ENCODE data around the gene ARSB. TPM values are rescaled to one million over a fixed set of nuclear protein-coding genes. Genes with fewer than 3 reads are reported as not detected.

The ARSB gene
- total RNA-seq, 1 donor from 2014 or later = 16.7 TPM

DNA sequence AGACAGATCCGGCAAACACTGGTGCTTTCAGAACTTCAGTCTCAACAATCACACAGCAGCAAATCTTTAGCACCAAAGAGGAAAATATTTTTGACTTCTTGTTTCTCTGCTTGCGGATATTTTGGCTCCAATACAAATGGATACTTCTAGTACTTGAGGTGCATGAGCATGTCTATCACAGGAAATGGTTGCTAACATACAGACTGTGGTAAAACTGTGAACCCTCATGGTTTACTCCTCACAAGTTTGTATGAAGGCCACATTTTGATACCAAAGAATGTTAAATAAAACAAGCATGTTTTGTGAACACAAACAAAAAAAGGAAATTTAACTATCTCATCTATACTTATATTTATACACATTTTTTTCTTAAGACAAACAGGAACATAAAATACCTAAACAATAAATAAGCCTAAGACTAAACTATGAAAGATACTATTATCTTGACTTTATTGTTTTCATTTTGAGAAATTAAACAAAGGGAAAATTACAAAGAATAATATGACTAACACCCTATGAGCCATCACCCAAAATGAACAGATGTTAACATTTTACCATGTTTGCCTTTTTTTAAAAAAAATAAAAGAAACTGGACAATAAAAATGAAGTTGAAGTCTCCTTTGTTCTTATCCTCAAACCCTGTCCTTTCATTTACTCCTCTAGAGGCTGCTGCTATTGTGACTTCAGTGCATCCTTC is 201.5 kb downstream of the ARSB start:
- TF ChIP-seq, protein P1, sequence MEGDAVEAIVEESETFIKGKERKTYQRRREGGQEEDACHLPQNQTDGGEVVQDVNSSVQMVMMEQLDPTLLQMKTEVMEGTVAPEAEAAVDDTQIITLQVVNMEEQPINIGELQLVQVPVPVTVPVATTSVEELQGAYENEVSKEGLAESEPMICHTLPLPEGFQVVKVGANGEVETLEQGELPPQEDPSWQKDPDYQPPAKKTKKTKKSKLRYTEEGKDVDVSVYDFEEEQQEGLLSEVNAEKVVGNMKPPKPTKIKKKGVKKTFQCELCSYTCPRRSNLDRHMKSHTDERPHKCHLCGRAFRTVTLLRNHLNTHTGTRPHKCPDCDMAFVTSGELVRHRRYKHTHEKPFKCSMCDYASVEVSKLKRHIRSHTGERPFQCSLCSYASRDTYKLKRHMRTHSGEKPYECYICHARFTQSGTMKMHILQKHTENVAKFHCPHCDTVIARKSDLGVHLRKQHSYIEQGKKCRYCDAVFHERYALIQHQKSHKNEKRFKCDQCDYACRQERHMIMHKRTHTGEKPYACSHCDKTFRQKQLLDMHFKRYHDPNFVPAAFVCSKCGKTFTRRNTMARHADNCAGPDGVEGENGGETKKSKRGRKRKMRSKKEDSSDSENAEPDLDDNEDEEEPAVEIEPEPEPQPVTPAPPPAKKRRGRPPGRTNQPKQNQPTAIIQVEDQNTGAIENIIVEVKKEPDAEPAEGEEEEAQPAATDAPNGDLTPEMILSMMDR (conservative IDR thresholded peaks at IDR 0.05; ENCODE audit: low read depth, low read length) = no peak
- no peak for DNase-seq (ENCODE audit: low read depth)
- no peak overlapping the region for H3K4me3 ChIP-seq (ENCODE audit: low read depth, low read length)

DNA sequence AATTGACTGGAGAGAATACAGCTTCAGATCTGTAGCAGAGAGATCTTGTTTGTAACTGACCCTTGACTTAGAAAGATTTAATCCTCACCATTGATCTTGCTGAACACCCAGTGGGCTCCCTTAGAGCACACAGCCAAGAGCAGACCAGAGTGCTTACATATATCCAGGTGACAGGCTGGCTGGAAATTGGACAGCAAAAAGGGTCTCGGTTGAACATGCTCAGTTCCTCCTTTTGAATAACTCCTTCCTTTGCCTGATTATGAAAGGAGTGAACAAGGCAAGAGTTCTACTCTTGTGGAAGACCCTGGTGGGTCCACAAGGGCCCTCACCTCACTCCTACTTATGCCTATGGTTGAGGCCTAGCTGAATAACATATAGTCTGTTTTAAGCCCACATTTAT is 202.4 kb downstream of the ARSB start:
- TF ChIP-seq, protein P1 (conservative IDR thresholded peaks at IDR 0.05; ENCODE audit: low read depth, low read length) = no peak
- H3K4me3 ChIP-seq (ENCODE audit: low read depth, low read length) = no peak overlapping the region
- no peak for DNase-seq (ENCODE audit: low read depth)

DNA sequence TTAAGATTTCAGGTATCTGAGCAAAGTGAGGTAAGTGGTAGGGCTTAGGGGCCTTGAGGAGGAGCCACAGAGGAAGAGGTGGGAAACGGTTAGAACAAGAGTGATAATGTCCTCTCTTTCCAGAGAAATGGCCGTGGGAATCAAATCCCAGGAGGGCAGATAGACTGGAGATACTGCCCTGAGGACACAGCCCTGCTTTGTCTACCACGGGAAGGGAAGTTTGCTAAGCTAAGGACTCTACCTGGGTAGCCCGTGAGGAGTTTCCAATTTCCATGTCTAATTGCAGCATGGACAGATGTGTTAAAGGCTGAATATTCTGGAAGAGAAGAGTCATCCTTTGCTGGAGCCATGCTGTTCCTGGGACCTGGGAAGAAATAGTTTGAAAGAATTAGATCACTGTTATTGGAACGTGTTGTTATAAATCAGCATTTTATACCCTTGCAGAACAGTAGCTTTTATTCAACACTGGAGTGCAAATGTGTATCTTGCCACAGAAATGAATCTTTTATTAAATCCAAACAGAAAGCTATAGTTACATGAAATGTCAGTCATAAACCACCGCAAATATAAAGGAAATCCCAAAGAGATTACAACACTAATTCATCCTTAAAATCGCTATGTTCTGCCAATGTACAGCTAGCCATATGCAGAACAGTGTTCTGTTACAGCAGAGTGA is 203.4 kb downstream of the ARSB start:
- TF ChIP-seq, protein P1 (conservative IDR thresholded peaks at IDR 0.05; ENCODE audit: low read depth, low read length) = no peak
- DNase-seq (ENCODE audit: low read depth) = no peak
- H3K4me3 ChIP-seq (ENCODE audit: low read depth, low read length) = no peak overlapping the region

DNA sequence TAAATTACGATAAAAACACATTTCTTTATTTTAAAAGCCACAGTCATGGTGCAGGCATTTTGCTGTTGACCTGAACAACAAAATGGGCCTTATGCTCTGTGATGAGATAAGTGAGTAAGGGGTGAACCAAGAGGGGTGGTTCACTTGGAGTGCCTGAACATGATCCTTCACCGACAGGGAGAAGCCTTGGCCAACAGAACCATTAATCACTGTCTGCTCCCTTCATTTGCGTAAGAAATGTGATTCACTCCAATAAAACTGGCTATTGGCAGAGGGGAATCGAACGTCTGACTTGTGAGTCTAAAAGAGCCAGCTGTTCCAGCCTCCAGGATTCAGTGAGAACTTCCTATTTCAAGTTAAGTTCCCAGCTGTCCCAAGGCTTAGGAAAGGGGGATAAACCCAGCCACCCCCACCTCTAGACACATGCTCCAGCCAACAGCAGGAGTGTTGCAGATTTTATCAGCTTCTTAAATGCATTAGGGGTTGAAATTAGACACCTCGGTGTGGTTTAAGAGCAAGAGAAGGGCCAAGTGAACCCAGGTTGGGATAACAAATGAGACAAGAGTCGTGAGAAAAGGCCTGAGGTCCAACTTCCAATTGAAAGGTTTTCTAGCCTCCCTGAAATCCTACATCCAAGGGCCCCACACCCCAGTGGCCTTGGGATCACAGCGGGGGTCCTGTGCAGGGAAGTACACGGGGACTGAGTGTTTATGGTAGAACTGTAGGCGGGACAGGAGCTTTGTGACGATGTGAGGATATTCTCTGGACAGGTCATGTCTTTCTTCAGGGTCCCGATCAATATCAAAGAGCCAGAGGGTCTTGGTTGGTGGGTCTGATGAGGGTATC is 205.1 kb downstream of the ARSB start:
- TF ChIP-seq, protein P1 (conservative IDR thresholded peaks at IDR 0.05; ENCODE audit: low read depth, low read length) = no peak
- DNase-seq (ENCODE audit: low read depth) = no peak
- no peak overlapping the region for H3K4me3 ChIP-seq (ENCODE audit: low read depth, low read length)

DNA sequence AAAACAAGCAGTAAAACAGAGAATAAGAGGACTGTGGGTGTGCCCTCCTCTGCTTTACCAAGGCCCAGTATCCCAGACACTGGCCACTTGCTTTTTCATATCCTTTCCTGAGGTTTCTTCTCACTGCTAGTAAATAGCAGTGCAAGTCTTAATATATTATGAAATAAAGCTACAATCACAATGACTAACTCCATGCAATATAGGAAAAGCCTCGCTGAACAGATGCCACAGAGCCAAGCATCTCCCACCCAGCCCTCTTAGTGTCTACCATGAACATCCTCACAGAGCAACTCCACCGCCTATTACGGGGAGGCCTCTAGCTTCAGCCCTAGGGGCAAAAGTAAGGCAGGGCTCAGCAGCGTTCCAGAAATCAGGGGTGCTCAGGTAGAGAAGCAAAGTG is 205.8 kb downstream of the ARSB start:
- TF ChIP-seq, protein P1 (conservative IDR thresholded peaks at IDR 0.05; ENCODE audit: low read depth, low read length) = no peak
- no peak for DNase-seq (ENCODE audit: low read depth)
- no peak overlapping the region for H3K4me3 ChIP-seq (ENCODE audit: low read depth, low read length)

DNA sequence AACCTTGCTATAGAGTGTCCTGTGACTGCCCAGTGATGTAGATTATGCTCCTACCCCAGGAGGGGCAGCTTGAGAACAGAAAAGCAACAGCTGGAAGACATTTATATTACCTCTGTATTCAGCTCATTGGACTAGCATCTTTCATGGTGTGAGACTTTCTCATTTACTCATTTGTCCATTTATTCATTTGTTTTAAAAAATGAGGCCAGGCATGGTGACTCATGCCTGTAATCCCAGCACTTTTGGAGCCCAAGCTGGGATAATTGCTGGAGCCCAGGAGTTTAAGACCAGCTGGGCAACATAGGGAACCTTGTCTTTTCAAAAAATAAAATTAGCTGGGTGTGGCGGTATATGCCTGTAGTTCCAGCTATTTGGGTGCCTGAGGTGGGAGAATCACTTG is 206.6 kb downstream of the ARSB start:
- no peak for DNase-seq (ENCODE audit: low read depth)
- TF ChIP-seq, protein P1 (conservative IDR thresholded peaks at IDR 0.05; ENCODE audit: low read depth, low read length) = no peak
- H3K4me3 ChIP-seq (ENCODE audit: low read depth, low read length) = no peak overlapping the region

Measured in epithelial cell of proximal tubule (primary cell).